ENCODE results near the gene TTC9B. TPM values are rescaled to one million over a fixed set of nuclear protein-coding genes. Genes with fewer than 3 reads are reported as not detected.

The TTC9B gene
- total RNA-seq, 4 donors from 2014 or later = not detected

GRCh38 chr19:40238775-40239174, 20.6 kb upstream of the TTC9B start:
- intact Hi-C loops (cut with DNase I; ENCODE audit: low total_unique reads) = no loop called here
- no peak for DNase-seq (ENCODE audit: low spot score in 2 of 2)
- H3K4me3 ChIP-seq (ENCODE audit: low read depth, poor library complexity, severe bottlenecking) = no peak overlapping the region
- no peak for TF ChIP-seq POLR2A (IDR thresholded peaks at IDR 0.05)
- TF ChIP-seq, protein P1, sequence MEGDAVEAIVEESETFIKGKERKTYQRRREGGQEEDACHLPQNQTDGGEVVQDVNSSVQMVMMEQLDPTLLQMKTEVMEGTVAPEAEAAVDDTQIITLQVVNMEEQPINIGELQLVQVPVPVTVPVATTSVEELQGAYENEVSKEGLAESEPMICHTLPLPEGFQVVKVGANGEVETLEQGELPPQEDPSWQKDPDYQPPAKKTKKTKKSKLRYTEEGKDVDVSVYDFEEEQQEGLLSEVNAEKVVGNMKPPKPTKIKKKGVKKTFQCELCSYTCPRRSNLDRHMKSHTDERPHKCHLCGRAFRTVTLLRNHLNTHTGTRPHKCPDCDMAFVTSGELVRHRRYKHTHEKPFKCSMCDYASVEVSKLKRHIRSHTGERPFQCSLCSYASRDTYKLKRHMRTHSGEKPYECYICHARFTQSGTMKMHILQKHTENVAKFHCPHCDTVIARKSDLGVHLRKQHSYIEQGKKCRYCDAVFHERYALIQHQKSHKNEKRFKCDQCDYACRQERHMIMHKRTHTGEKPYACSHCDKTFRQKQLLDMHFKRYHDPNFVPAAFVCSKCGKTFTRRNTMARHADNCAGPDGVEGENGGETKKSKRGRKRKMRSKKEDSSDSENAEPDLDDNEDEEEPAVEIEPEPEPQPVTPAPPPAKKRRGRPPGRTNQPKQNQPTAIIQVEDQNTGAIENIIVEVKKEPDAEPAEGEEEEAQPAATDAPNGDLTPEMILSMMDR (IDR thresholded peaks at IDR 0.05) = no peak
- WGBS, 2 donors = 86 to 92% methylated on average over 9 of the region's 9 CpGs

DNA sequence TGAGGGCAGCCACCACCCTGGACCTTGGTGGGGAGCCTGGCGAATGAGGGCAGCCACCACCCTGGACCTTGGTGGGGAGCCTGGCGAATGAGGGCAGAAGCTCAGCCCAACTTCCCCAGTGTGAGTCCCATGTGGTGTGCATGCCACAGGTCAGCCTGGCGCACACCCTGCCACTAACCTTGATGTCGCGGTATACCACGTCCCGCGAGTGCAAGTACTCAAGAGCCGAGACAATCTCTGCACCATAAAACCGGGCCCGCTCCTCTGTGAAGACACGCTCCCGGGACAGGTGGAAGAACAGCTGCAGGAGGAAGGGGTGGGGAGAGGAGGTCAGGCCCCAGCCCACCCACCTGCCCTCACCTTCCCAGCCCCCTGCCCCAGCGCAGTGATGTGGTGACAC, 19.6 kb upstream of the TTC9B start:
- WGBS, 2 donors = 95 to 98% methylated on average over 7 to 13 of the region's 14 CpGs
- TF ChIP-seq, protein P1 (IDR thresholded peaks at IDR 0.05) = no peak
- no peak for TF ChIP-seq POLR2A (IDR thresholded peaks at IDR 0.05)
- H3K4me3 ChIP-seq (ENCODE audit: low read depth, poor library complexity, severe bottlenecking) = no peak overlapping the region
- no peak for DNase-seq (ENCODE audit: low spot score in 2 of 2)
- intact Hi-C loops (cut with DNase I; ENCODE audit: low total_unique reads) = no loop called here

DNA sequence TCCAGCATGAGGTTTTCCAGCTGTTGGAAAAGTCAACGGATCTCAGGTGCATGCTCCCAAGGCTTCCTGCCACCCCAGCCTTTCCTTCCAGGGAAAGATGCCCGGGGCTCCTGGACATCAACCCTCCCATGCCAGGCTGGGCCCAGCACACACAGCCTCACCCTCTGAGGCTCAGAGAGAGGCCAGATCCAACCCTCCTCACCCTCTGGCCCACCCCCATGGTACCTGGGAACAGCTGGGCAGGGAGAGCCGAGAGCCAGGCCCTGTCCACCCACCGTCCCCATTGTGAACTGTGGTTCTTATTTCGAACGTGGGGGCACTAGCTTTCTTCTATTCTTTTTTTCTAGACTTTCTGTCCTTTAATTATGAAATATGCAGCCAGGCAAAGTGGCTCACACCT, 18.2 kb upstream of the TTC9B start:
- 87 to 96% methylated on average over 6 of the region's 6 CpGs for WGBS, 2 donors
- intact Hi-C loops (cut with DNase I; ENCODE audit: low total_unique reads) = no loop called here
- TF ChIP-seq, protein P1 (IDR thresholded peaks at IDR 0.05) = no peak
- no peak for DNase-seq (ENCODE audit: low spot score in 2 of 2)
- no peak overlapping the region for H3K4me3 ChIP-seq (ENCODE audit: low read depth, poor library complexity, severe bottlenecking)

DNA sequence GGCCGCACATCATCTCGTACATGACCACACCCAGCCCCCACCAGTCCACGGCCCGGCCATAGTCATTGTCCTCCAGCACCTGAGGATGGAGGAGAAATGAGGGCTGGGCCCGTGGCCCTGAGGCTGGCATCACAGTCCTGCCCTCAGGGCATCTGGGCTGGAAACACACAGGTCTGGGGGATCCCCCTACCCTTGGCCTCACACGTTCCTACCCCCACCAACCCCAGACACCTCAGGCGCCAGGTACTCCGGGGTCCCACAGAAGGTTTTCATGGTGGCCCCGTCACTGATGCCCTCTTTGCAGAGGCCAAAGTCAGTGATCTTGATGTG, 17.8 kb upstream of the TTC9B start:
- intact Hi-C loops (cut with DNase I; ENCODE audit: low total_unique reads) = no loop called here
- TF ChIP-seq, protein P1 (IDR thresholded peaks at IDR 0.05) = no peak
- TF ChIP-seq POLR2A (IDR thresholded peaks at IDR 0.05) = no peak

DNA sequence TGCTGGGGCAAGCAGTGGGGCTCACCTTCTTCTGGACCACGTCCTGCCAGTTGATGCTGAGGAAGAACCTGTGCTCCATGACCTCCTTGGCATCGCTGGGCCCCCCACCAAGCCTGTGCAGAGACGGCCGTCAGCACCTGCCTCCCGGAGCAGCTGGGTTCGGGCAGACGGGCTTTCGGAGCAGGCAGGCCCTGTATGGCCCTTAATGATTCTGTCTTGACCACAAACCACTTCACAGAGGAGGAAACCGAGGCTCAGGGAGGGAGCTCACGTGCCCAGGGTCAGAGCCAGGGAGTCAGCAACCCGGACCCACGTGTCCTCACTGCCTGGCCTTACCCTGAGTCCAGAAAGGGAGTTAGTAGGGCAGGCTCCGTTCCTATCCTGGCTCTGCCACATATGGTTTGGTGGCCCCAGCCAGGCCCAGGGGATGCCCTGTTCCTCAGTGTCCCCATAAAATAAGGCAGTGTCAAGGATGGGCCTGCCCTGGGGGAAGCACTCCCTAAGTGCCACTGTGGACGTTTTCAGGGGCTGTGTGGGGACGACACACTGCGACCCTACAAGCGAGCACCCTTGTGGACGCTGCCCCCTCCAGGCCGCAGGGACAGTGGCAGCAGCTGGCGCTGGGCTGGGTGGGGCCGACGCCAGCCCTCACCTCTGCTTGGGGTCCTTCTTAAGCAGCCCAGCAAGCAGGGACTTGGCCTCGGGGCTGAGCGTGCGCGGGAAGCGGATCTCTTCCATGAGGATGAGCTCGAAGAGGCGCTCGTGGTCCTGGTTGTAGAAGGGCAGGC, 17.2 kb upstream of the TTC9B start:
- WGBS, 2 donors = 89 to 96% methylated on average over 18 to 20 of the region's 30 CpGs
- TF ChIP-seq, protein P1 (IDR thresholded peaks at IDR 0.05) = no peak
- no peak for TF ChIP-seq POLR2A (IDR thresholded peaks at IDR 0.05)
- intact Hi-C loops (cut with DNase I; ENCODE audit: low total_unique reads) = no loop called here
- DNase-seq (ENCODE audit: low spot score in 2 of 2) = no peak
- no peak overlapping the region for H3K4me3 ChIP-seq (ENCODE audit: low read depth, poor library complexity, severe bottlenecking)

More for the DNA sequence above, 17.8 kb upstream of the TTC9B start:
- H3K4me3 ChIP-seq (ENCODE audit: low read depth, poor library complexity, severe bottlenecking) = no peak overlapping the region
- 88 to 89% methylated on average over 6 to 9 of the region's 9 CpGs for WGBS, 2 donors
- DNase-seq (ENCODE audit: low spot score in 2 of 2) = no peak
